Brain pericyte (primary cell): ENCODE measurements around the gene EEF1AKMT3.
"Not testable (repeated sequence)": the region's sequence is repeated elsewhere in the genome, so short reads cannot be mapped to it uniquely, and the experiment has no call there.

Experiments
- DNase-seq: peaks from one replicate; pipeline ENCODE4 v3.0.0-alpha.2; 2012; ENCODE audit warnings: low read depth, low spot score

The EEF1AKMT3 gene

GRCh38 chr12:57816001-57816854 lies 43.8 kb downstream of the EEF1AKMT3 start:
- no peak for DNase-seq

GRCh38 chr12:57816855-57817151 lies 44.4 kb downstream of the EEF1AKMT3 start:
- DNase-seq = no peak

GRCh38 chr12:57817261-57817989 lies 45.0 kb downstream of the EEF1AKMT3 start:
- no peak for DNase-seq

- DNase-seq = not testable (repeated sequence)
Observed at GRCh38 chr12:57817990-57818331, 45.5 kb downstream of the EEF1AKMT3 start.

- DNase-seq = not testable (repeated sequence)
Observed at GRCh38 chr12:57820119-57820518, 47.7 kb downstream of the EEF1AKMT3 start.

GRCh38 chr12:57821015-57821414 lies 48.6 kb downstream of the EEF1AKMT3 start:
- DNase-seq = not testable (repeated sequence)

- no peak for DNase-seq
Observed at GRCh38 chr12:57821474-57822214, 49.2 kb downstream of the EEF1AKMT3 start.

GRCh38 chr12:57822392-57823130 lies 50.1 kb downstream of the EEF1AKMT3 start:
- no peak for DNase-seq

- no peak for DNase-seq
Observed at GRCh38 chr12:57823131-57823907, 50.9 kb downstream of the EEF1AKMT3 start.

GRCh38 chr12:57823908-57824640 lies 51.7 kb downstream of the EEF1AKMT3 start:
- DNase-seq = no peak

GRCh38 chr12:57825451-57825850 lies 53.0 kb downstream of the EEF1AKMT3 start:
- DNase-seq = no peak

- DNase-seq = no peak
Observed at GRCh38 chr12:57826400-57826799, 54.0 kb downstream of the EEF1AKMT3 start.

- no peak for DNase-seq
Observed at GRCh38 chr12:57826966-57827365, 54.6 kb downstream of the EEF1AKMT3 start.

GRCh38 chr12:57829025-57829777 lies 56.8 kb downstream of the EEF1AKMT3 start:
- DNase-seq = no peak

- DNase-seq = no peak
Observed at GRCh38 chr12:57830393-57830792, 58.0 kb downstream of the EEF1AKMT3 start.
